GM18909 (cell line): ENCODE data around the gene PTH1R.

Source experiments
- ATAC-seq: cut with Tn5 transposase; IDR thresholded peaks from one replicate; pipeline ENCODE4 v1.9.1; 2021; ENCODE audit warnings: mild to moderate bottlenecking; ENCODE audit not compliant: unreplicated experiment, poor library complexity

The PTH1R gene

DNA sequence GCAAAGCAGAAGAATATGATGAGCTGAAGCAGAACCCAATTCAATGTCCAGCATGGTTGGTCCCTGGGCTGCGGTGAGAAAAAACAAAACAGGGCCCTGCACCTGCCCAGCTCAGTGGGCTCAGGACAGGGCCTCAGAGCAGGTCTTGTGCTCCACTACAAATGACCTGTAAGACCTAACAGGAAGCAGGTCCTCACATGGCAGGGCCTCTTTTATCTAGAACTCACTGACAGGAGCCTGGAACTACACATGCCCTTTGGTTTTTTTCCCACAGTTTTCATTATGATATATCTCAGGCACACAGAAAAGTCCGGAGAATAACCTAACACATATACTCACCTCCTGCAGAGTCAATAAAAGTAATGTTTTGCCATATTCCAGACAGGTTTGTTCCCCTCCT is 60.6 kb downstream of the PTH1R start:
- no peak for ATAC-seq

DNA sequence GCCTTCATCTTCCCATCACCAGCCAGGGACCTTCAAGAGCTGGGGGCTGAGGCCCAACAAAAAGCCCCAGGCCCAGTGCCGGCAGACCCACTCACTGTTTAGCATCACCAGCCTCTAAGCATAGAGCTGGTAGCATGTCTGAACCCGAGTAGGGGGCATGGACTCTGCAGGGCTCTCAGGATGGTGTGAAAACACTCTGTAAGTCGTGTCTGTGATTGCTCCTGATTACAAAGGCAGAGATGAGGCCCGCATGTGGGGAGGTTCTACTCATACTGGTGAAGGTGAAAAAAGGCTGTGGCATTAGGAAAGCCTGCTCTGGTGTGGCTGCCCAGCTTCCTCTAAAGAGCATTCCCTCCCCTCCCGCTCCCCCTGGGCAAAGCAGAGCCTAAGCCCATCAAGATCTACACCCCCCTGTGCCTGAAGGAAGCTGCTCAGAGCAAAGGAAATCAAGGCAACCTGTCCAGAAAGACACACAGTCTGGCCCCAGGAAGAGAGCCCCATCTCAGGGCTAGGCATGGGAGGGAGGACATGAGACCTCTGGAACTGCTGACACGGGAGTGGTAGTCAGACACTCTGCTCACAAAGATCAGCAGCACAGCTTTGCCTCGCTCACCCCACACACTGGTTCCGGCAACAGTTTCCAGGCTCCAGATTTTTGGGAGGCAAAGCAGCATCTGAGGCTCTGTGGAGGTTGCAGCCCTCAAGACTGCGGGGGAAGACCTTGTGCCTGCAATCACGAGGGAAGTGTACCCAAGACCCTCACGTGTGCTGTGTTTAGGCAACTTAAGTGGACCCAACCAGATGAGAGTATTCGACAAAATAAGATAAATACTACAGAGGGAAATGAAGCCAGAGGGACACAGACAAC is 62.3 kb downstream of the PTH1R start:
- no peak for ATAC-seq

DNA sequence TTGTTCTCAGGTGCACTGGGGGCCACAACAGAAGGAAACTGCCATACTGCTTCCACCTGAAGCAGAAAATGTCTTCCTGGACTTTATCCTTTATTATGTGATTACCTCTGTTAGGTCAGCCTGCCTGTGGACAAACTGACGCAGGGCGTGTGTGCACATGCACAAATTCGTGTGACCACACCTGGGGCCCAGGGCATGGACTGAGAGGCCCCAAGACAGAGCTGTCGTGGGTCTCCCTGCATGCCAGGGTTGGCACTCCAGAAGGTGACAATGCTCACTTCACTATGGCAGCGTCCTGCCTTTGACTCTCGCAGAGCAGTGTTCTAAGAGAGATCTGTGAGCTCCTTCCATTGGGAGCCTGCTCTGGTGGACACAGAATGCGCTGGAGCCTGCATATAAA is 64.6 kb downstream of the PTH1R start:
- no peak for ATAC-seq

DNA sequence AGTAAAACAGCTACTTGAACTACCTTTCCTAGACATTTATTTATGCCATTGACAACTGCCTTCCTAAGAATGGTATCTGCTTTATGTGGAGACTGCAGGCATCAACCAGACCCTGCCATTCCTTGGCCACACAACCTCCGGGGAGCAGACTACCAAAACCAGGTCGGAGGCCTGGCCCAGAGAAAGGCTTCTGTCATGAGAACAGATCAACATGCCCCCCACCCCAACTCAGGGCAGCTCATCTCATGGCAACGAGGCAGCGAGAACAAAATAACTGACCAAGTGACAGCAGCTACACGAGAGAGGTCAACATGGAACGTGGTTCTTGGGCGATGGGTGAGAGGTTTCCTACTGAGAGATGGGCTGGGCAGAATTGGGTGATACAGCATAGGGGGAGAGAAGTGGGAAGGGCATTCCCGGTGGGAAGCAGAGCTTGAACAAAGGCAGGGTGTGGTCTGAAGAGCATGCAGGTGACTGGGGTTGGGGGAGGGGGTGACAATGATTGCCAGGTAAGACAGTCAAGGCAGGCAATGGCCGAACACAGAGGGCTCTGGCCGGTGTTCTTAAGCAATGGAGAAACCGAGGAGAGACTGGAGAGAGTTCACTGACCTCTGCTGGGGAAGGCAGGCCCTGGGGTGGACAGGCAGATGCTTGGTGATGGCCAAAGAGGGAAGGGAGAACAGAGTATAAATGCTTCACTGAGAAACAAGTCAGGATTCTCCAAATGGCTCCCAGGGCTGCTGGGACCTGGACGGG is 65.1 kb downstream of the PTH1R start:
- ATAC-seq = no peak

DNA sequence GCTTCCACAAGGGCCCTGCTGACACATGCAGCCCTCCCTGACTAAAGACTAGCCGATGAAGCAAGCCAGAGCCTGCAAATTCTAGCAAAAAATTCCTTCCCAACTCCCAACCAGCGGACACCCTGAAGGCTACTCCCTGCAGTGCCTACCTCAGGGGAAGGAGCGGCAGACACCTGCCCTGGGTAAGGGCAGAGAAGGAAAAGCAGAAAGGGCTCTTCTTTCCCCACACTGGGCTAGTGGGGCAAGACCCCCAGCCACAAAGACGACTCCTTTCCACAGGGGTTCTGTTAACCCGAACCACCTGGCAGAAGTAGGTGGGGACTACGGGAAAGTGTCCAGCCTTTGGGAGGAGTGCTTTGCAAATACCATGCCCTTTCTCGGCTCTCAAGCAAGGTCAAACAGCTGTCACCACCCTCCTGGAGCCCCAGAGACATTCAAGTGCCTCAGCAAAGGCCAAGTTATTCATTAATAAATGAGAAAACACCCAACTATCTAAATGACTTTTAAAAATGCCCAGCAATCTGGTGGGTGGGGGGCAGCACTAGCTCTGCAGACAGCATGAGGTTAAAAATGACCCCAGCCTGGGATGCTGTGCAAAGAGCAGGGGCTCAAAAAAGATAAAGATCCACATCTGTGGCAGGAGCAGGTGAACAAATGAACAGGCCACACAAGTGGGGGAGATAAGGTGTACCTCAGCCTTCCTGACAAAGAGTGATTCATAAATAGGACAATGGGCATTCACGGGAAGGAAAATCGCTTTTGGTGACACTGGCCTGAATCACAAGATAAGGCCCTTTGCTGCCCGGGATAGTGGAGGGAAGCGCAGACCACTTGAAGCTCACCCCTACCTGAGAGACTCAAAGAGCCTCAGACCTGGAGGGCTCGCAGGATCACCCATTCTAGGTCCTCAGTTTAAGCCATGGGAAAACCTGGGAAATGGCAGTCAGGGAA is 66.0 kb downstream of the PTH1R start:
- ATAC-seq = no peak

DNA sequence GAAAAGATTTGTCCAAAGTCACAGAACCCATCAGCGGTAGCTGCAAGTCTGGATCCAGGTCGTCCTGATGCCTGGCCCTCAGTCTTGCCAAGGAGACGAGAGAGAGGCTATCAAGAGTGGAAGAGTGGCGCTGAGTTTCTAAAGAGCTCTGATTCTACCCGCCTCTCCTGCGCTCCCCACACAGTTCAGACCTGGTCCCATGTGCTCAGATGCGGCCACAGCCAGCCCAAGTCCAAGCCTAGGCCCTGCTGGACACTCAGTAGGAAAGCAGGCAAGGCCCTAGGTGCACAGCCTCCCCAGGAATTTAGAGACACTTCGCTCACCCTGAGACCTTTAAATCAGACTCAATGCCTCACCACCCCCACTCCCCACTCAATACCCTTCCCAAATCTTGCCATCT is 66.7 kb downstream of the PTH1R start:
- ATAC-seq = no peak

DNA sequence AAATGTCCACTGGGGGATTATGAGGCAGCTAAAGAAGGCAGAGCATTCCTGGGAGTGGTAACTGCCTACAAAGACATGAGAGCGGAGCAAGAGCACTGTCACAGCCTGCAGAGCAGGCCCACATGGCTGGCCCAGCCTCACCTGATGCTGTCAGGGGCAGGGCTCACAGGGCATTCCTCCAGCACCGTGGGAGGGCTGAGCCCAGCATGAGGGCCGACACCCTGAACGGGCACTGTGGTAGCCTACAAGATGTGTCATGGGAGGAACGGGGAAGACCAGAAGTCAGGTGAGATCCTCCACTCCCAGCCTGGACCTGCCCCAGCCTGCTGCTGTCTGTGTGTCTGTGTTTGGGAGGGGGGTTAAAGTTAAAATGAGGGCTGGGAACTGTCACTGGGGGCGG is 68.9 kb downstream of the PTH1R start:
- no peak for ATAC-seq

DNA sequence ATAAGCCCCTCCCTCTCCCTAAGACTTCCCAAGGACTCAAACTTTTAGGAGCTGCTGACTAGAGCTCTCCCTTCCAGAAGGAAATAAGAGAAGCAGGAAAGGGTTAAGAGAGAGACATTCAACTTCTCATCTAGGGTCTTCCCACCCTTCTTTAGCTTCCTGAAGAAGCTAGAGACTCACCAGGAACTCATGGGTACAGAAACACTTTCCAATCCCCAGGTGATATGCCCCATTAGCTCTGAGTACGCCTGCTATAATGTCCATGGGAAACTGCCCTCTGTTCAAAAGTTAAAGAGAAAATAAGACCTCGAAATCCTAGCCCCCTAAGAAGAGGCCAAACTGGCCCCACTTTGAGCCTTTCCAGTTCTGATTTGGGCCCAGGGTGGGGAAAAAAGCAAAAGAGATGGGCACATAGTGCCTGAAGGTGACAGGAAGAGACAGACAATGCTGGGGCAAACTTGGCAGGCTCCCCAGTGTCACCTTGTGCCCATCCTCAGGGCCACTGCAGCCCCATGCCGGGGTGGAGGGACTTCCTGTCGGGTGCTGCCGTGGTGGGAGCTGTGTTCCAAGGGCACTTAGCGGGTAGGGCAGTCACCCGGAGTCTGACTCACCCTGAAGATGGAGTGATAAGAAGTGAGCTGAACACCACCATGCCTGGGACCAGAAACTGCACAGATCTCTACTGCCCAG is 69.5 kb downstream of the PTH1R start:
- ATAC-seq = no peak

DNA sequence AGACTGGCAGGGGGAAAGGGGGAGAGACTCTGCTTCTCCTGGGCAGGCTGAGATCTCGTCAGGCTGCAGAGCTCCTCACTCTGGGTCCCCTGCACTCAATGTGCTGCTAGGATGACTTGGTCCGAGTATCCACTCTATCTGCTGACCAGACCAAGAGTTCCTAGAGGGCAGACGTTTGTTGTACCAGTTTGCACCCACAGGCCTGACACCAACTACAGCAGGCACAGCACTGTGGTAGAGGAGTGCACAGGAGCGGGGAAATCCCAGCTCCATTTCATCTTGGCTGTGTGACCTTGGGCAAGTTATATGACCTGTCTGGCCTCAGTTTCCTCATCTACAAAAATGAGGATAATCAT is 70.0 kb downstream of the PTH1R start:
- ATAC-seq = no peak

DNA sequence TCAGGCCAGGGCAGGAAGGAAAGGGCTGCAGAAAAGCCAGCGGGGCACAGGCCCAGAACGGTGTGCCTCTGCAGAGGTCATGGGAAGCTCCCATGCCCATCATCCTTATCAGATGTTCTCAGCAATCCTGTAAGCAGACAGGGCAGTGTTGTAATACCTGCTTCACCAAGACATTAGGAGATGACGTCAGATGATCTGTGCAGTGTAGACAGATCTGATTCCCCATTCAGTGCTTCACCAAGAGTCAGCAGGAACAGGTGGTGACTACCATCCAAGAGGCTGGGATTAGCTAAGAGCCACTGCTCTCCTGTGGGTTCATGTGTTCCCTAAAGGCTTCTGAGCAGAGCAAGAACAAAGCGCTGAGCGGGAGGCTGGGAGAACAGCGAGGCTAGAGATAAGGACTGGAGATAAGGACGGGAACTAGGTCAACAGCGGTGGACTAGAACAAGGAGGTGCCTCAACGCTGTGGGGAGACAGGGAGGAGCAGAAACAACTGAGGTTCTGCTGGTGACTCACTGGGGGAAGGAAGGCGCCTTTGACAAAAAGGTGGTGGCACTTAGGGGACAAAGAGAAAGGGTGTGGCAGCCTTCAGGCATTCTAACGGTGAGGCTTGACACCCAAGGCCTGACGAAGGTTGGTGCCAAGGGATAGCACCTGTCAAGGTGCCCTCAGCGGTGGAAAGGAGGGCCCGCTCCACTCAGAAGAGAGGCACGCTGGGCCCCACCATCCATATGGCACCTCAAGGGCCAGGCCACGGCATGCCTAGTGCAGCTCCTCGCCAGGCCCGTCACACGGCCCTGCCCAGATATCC is 70.7 kb downstream of the PTH1R start:
- ATAC-seq = no peak

DNA sequence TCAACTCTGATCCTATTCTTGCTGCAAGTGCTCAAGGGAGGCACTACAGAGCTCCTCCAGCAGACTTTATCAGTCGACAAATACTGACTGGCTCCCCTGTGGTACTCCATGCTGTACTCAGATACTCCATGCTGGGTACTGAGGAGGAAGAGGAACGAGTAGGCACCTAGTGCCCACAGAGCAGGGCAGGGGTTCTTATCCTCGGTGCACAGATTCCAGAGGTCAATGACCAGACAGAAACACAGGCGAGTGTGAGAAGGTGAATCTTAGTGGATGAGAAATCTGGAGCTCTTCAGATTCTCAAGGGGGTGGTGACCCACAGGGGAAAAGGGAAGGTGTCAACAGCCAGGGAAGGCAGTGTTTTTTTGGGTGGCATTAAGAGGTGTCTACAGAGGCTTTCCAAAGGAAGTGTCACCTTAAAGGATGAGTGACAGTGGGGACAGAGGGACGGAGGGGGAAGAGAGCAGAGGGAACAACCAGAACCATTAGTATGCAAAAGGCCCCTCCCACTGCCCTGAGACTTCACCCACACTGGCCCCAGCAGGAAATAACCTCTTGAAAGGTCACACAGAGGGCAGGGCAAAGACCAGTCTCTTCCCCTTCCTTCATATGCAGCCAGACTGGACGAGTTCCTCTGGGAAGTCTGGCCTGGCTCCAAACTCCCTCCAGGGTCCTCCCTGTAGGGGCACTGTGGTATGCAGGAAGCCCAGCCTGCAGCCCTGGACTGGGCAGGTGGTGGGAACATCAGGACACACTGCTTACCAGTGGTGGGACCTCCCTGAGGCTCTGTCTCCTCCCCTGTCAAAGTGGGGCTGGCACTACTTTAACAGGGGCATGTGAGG is 71.5 kb downstream of the PTH1R start:
- peak; percentile 54 for ATAC-seq

DNA sequence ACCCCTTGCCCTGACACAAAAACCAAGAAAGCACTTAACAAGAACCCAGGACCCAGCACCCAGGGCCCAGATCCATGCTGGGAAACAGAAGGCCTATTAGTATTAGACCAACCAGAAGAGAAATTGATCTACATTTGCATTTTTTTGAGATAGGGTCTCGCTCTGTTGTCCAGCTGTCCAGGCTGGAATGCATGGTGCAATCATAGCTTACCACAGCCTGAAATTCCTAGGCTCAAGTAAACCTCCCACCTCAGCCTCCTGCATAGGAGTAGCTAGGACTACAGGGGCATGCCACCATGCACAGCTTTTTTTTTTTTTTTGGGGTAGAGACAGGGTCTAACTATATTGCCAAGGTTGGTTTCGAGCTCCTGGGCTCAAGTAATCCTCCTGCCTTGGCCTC is 72.7 kb downstream of the PTH1R start:
- no peak for ATAC-seq

DNA sequence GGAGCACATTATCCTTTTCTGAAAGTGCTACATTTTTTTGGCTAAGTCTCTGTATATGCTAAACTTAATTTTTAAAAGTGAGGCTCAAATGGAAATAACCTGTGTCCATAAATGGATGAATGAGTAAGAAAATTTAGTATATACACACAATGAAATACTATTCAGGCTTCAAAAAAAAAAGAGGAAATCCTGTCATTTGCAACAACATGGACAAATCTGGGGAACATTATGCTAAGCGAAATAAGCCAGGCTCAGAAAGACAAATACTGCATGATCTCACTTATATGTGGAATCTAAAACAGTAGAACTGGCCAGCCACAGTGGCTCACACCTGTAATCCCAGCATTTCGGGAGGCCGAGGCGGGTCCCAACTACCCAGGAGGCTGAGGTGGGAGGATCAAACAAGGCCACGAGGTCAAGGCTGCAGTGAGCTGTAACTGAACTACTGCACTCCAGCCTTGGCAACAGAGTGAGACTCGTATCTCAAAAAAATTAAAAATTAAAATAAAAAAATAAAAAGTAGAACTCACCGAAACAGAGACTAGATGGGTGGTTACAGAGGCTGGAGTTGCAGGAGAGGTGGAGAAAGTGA is 73.2 kb downstream of the PTH1R start:
- ATAC-seq = no peak

DNA sequence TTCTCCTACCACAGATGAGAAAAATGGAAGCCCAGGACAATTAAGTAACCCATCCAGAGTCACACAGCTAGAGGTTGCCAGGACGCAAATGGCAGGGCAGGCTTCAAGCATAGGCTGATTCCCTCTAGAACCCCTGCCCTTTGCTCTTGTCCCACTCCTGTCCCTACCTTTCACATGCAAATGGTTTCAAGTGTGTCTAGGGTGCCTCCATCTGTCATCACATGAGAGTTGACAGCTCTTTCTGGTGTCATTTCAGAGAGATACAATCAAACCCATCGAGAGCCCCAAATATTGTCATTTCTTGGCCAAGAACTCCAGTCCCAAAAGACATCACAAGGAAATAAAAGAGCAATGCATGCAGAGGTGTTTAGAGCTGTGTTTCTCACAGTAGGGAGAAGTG is 75.3 kb downstream of the PTH1R start:
- ATAC-seq = no peak
